ENCODE data around the gene SORCS2. TPM values are rescaled to one million over a fixed set of nuclear protein-coding genes. Genes with fewer than 3 reads are reported as not detected.

SORCS2 gene
- total and polyA plus RNA-seq, 2 of the 4 experiments (the other 2 are of a cell fraction), result 0.36 to 0.62 TPM

- Histone ChIP-seq H2BK120ac (ENCODE audit: low read depth, low read length) (no peak overlapping the region), H3K36me3 (ENCODE audit: control insufficient read depth, insufficient read depth, low read length) (no peaks in the 10 kb centered on the region), H3K56ac (ENCODE audit: extremely low read depth, insufficient read depth, low read length) (no peak overlapping the region), H3K4ac (ENCODE audit: low read depth, low read length) (no peak overlapping the region), H3K4me3 (ENCODE audit: insufficient read depth, low read depth, low read length) (no peak overlapping the region), H3K27ac (ENCODE audit: insufficient read depth, low read length) (no peak overlapping the region), H3K4me2 (ENCODE audit: low read depth, low read length) (no peak overlapping the region), H2BK20ac (ENCODE audit: low read depth, low read length) (no peak overlapping the region), H4K8ac (ENCODE audit: low read depth in 2 of 2, low read length in 2 of 2) (no peak overlapping the region), H4K5ac (ENCODE audit: low read depth, low read length) (no peak overlapping the region), H3K14ac (replicated peaks; ENCODE audit: low read depth, low read length) (no peak overlapping the region), H2BK5ac (ENCODE audit: low read depth, low read length, poor library complexity, severe bottlenecking) (no peak overlapping the region), H3K79me1 (ENCODE audit: low read depth in 1 of 2, low read length in 2 of 2) (no peaks in the 10 kb centered on the region), H4K91ac (ENCODE audit: insufficient read depth, low read depth, low read length) (no peak overlapping the region), H2AFZ (replicated peaks; ENCODE audit: low read length, poor library complexity) (no peak overlapping the region), H3K9ac (ENCODE audit: low read depth, low read length) (no peak overlapping the region), H3K27me3 (ENCODE audit: control insufficient read depth, insufficient read depth, low read length) (peaks cover 56% of the 10 kb centered on the region), H3K9me1 (ENCODE audit: insufficient read depth, low read length) (no peaks in the 10 kb centered on the region), H2AK9ac (replicated peaks; ENCODE audit: low read depth, low read length, poor library complexity) (no peak overlapping the region), H3K9me3 (ENCODE audit: control insufficient read depth, insufficient read depth, low read length) (0 out of 2 replicates have a peak, but pooled peaks cover 2% of the 10 kb centered on the region), H3K18ac (ENCODE audit: low read depth, low read length) (no peak overlapping the region), H2BK15ac (ENCODE audit: low read depth, low read length) (no peak overlapping the region), H3K4me1 (ENCODE audit: control insufficient read depth, insufficient read depth, low read length) (no peaks in the 10 kb centered on the region), H2AK5ac (ENCODE audit: low read depth, low read length) (no peak overlapping the region), H3K23ac (ENCODE audit: low read depth, low read length) (no peak overlapping the region), H4K20me1 (ENCODE audit: insufficient read depth, low read length) (no peaks in the 10 kb centered on the region)
- intact Hi-C loops (cut with micrococcal nuclease) (no loop called here), dilution Hi-C loops (cut with HindIII; ENCODE audit: low sequenced_read_pairs, unreplicated experiment) (no loop called here), in situ Hi-C loops (cut with MboI; ENCODE audit: low sequenced_read_pairs) (no loop called here)
- TF ChIP-seq MAZ (IDR thresholded peaks at IDR 0.05; ENCODE audit: borderline replicate concordance, low read depth, low read length) (no peak), USF2 (IDR thresholded peaks at IDR 0.05; ENCODE audit: low read depth, low read length) (no peak), RAD21 (IDR thresholded peaks at IDR 0.05; ENCODE audit: low read length) (no peak), RFX5 (IDR thresholded peaks at IDR 0.05; ENCODE audit: low read depth, low read length) (no peak), FOS (IDR thresholded peaks at IDR 0.05; ENCODE audit: low read depth, low read length) (no peak), CTCF (conservative IDR thresholded peaks at IDR 0.05; ENCODE audit: low read depth, low read length) (no peak), CHD1 (IDR thresholded peaks at IDR 0.05; ENCODE audit: low read depth, low read length) (no peak), MXI1 (IDR thresholded peaks at IDR 0.05; ENCODE audit: borderline replicate concordance, low read depth, low read length) (no peak), NFE2L2 (IDR thresholded peaks at IDR 0.05; ENCODE audit: low read depth, low read length) (no peak), POLR2A (IDR thresholded peaks at IDR 0.05; ENCODE audit: low read depth, low read length) (no peak), RCOR1 (IDR thresholded peaks at IDR 0.05; ENCODE audit: insufficient replicate concordance, low read length) (no peak), SMC3 (IDR thresholded peaks at IDR 0.05; ENCODE audit: low read depth, low read length) (no peak), BHLHE40 (IDR thresholded peaks at IDR 0.05; ENCODE audit: low read depth, low read length) (no peak), CEBPB (IDR thresholded peaks at IDR 0.05; ENCODE audit: low read depth, low read length) (no peak), ELK1 (IDR thresholded peaks at IDR 0.05; ENCODE audit: borderline replicate concordance, low read depth, low read length) (no peak), MAFK (IDR thresholded peaks at IDR 0.05; ENCODE audit: low read depth, low read length) (no peak)
- CTCF ChIA-PET, result interaction anchor here (0.6 kb wide), 1 partner anchor 136 kb away, joined by 3 read pairs; no protein-coding TSS in a partner anchor
- no TSS peak for BruUV-seq (replicated peaks)
- WGBS, 2 experiments (ENCODE audit: extremely low coverage in 2 of 2, insufficient read length in 1 of 2), result 68% methylated on average over 6 of the region's 15 CpGs; no CpG with 5 or more reads in 1 of the 2 experiments
- DNase-seq (no peak), ATAC-seq (ENCODE audit: low read depth) (no peak)
- POLR2A ChIA-PET (ENCODE audit: unreplicated experiment), result no interaction called here
Measured at GRCh38 chr4:7666011-7666410, 473.7 kb downstream of the SORCS2 start.
